ENCODE results near the gene NKD2. TPM values are rescaled to one million over a fixed set of nuclear protein-coding genes. Genes with fewer than 3 reads are reported as not detected.
A peak's percentile ranks its signal among the peaks of the same experiment; 100 is the strongest.

Gene NKD2
- total and polyA plus RNA-seq, 9 of the 15 experiments (the other 6 are each of a cell fraction or from before 2014, with no cell fraction given): 0.09 to 0.64 (median 0.27) TPM; not detected in 5

DNA sequence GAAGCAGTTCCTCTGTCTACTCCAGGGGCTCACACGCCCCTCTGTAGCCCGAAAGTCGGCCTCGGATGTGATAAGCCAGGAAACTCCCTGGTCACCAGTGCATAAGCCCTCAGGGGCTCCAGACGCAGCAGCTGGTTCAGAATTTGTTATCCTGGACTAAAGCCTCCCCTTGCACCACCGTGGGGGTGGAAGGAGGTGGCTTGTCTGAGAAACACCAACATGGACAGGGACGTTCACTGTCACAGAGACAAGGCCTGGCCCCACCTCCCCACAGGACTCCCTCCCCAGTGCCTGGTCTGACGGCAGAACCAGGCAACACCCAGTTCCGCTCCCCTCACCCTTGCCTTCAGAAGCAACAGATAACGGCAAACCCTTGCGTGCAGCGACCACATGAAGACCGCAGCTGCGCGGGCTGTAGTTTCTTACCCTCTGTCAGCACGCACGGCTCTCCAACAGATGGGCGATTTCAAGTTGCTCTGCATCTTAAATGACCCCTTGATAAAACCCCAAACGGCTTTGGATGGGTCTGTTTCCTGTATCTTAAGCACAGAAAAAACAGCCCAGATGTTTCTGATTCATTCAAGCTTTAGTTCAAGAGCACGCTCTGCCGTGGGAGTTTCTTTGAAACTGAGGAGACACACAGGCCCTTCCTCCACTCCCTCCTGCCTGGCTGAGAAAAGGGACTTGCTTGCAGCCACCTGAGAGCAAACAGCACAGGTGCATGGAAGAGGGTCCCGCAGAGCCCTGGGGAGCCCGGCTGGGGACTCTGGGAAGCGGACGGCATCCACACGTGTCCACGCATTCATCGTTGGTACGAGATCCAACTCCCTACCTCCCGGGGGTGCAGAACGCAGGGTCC, 44.7 kb upstream of the NKD2 start (continued):
- TF ChIP-seq, protein P1, sequence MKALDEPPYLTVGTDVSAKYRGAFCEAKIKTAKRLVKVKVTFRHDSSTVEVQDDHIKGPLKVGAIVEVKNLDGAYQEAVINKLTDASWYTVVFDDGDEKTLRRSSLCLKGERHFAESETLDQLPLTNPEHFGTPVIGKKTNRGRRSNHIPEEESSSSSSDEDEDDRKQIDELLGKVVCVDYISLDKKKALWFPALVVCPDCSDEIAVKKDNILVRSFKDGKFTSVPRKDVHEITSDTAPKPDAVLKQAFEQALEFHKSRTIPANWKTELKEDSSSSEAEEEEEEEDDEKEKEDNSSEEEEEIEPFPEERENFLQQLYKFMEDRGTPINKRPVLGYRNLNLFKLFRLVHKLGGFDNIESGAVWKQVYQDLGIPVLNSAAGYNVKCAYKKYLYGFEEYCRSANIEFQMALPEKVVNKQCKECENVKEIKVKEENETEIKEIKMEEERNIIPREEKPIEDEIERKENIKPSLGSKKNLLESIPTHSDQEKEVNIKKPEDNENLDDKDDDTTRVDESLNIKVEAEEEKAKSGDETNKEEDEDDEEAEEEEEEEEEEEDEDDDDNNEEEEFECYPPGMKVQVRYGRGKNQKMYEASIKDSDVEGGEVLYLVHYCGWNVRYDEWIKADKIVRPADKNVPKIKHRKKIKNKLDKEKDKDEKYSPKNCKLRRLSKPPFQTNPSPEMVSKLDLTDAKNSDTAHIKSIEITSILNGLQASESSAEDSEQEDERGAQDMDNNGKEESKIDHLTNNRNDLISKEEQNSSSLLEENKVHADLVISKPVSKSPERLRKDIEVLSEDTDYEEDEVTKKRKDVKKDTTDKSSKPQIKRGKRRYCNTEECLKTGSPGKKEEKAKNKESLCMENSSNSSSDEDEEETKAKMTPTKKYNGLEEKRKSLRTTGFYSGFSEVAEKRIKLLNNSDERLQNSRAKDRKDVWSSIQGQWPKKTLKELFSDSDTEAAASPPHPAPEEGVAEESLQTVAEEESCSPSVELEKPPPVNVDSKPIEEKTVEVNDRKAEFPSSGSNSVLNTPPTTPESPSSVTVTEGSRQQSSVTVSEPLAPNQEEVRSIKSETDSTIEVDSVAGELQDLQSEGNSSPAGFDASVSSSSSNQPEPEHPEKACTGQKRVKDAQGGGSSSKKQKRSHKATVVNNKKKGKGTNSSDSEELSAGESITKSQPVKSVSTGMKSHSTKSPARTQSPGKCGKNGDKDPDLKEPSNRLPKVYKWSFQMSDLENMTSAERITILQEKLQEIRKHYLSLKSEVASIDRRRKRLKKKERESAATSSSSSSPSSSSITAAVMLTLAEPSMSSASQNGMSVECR (CRISPR knock-in tag; IDR thresholded peaks at IDR 0.05): no peak
- TF ChIP-seq NFE2 (IDR thresholded peaks at IDR 0.05; ENCODE audit: low read depth) (no peak), NCOA6 (IDR thresholded peaks at IDR 0.05) (no peak), MTA3 (IDR thresholded peaks at IDR 0.05; ENCODE audit: borderline replicate concordance) (peak; percentile 59; the same call in 1 of the 2 replicates), MECOM (CRISPR knock-in tag; IDR thresholded peaks at IDR 0.05) (no peak; the same call in 1 of the 2 replicates), SP2 (IDR thresholded peaks at IDR 0.05; ENCODE audit: extremely low read depth, low read depth, low read length, poor library complexity, severe bottlenecking) (no peak), JUN (IDR thresholded peaks at IDR 0.05; ENCODE audit: borderline replicate concordance, low read depth, low read length) (no peak), JUN (CRISPR knock-in tag; IDR thresholded peaks at IDR 0.05; ENCODE audit: borderline replicate concordance) (no peak), ZFP36 (IDR thresholded peaks at IDR 0.05; ENCODE audit: low read depth, low read length, partially characterized antibody) (peak; percentile 3), MYBL2 (IDR thresholded peaks at IDR 0.05; ENCODE audit: low read depth) (no peak), MYBL2 (CRISPR knock-in tag; IDR thresholded peaks at IDR 0.05; ENCODE audit: borderline replicate concordance) (no peak), PURB (CRISPR knock-in tag; IDR thresholded peaks at IDR 0.05; ENCODE audit: low read depth) (no peak)
- TF ChIP-seq, protein P2, sequence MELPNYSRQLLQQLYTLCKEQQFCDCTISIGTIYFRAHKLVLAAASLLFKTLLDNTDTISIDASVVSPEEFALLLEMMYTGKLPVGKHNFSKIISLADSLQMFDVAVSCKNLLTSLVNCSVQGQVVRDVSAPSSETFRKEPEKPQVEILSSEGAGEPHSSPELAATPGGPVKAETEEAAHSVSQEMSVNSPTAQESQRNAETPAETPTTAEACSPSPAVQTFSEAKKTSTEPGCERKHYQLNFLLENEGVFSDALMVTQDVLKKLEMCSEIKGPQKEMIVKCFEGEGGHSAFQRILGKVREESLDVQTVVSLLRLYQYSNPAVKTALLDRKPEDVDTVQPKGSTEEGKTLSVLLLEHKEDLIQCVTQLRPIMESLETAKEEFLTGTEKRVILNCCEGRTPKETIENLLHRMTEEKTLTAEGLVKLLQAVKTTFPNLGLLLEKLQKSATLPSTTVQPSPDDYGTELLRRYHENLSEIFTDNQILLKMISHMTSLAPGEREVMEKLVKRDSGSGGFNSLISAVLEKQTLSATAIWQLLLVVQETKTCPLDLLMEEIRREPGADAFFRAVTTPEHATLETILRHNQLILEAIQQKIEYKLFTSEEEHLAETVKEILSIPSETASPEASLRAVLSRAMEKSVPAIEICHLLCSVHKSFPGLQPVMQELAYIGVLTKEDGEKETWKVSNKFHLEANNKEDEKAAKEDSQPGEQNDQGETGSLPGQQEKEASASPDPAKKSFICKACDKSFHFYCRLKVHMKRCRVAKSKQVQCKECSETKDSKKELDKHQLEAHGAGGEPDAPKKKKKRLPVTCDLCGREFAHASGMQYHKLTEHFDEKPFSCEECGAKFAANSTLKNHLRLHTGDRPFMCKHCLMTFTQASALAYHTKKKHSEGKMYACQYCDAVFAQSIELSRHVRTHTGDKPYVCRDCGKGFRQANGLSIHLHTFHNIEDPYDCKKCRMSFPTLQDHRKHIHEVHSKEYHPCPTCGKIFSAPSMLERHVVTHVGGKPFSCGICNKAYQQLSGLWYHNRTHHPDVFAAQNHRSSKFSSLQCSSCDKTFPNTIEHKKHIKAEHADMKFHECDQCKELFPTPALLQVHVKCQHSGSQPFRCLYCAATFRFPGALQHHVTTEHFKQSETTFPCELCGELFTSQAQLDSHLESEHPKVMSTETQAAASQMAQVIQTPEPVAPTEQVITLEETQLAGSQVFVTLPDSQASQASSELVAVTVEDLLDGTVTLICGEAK (IDR thresholded peaks at IDR 0.05): 0 out of 2 replicates have a peak, but pooled peaks have one; percentile 18
- TF ChIP-seq, protein P2 (CRISPR knock-in tag; IDR thresholded peaks at IDR 0.05): no peak

Measured in K562 (cell line).